ENCODE data around the gene DISC1.

- no peak for TF ChIP-seq CTCF (conservative IDR thresholded peaks at IDR 0.05)
- TF ChIP-seq ZFX (IDR thresholded peaks at IDR 0.05), result no peak
Measured at GRCh38 chr1:231729544-231729943, 103.0 kb downstream of the DISC1 start.
